K562 (cell line): ENCODE measurements around the gene GNRHR. TPM values are rescaled to one million over a fixed set of nuclear protein-coding genes. Genes with fewer than 3 reads are reported as not detected.

Source experiments
- HNRNPLL ChIP-seq: fragments of 200-400 bp; formaldehyde crosslinking; IDR thresholded peaks from 2 replicates; pipeline ENCODE4 v1.6.1; 2017; ENCODE audit warnings: low read length, low read depth, mild to moderate bottlenecking; ENCODE audit not compliant: poor library complexity, severe bottlenecking
- NCOR1 ChIP-seq: fragments of 450-650 bp; IDR thresholded peaks from 2 replicates; pipeline ENCODE4 v1.6.1; 2016; ENCODE audit warnings: mild to moderate bottlenecking, moderate library complexity
- SMAD3 ChIP-seq: fragments of 450-650 bp; formaldehyde crosslinking; conservative IDR thresholded peaks from 2 replicates; pipeline ENCODE4 v1.4.0; 2020; ENCODE audit warnings: mild to moderate bottlenecking
- SNRNP70 ChIP-seq: fragments of 200-400 bp; formaldehyde crosslinking; optimal IDR thresholded peaks from 2 replicates; pipeline ENCODE3; 2017; ENCODE audit warnings: low read depth, low read length
- STAG1 ChIP-seq: sonication (generic); formaldehyde crosslinking; IDR thresholded peaks from 2 replicates; pipeline ENCODE4 v1.5.0; 2020; ENCODE audit warnings: missing genetic modification reagents, borderline replicate concordance
- TARDBP ChIP-seq: fragments of 450-650 bp; IDR thresholded peaks from 2 replicates; pipeline ENCODE4 v1.6.1; 2016
- ZNF274 ChIP-seq: IDR thresholded peaks from 2 replicates; pipeline ENCODE4 v1.6.1; 2011; ENCODE audit warnings: low read depth, mild to moderate bottlenecking, low read length, moderate library complexity, borderline replicate concordance
- ZNF316 ChIP-seq: fragments of 450-650 bp; IDR thresholded peaks from 2 replicates; pipeline ENCODE4 v1.6.1; 2016
- polyA plus RNA-seq, 8 experiments: library from polyadenylated mRNA; depleted of rRNA in 4 of 8; stranded (reverse) in 5 of 8; unstranded in 3 of 8; fragments of >200 nt; fragmentation: Nextera tagmentation in 2 of 8; fragmentation: Illumina TruSeq in 1 of 8; extraction: Ambion mirVana in 2 of 8; extraction: Trizol in 1 of 8; gene quantifications; 2 replicates each; pipeline versions ENCODE4 v1.2.1 to v1.2.3, GENCODE V29; 2011 to 2014; ENCODE audit warnings: inconsistent platforms in 1 of 8, missing spikeins in 1 of 8
- total RNA-seq, 7 experiments: library from RNA; depleted of rRNA in 6 of 7; stranded (reverse); fragments of >200 nt in 6 of 7; fragmentation: Illumina TruSeq in 2 of 7; extraction: Trizol in 2 of 7; gene quantifications; 2 replicates each; pipeline versions ENCODE4 v1.2.1 to v1.2.3, GENCODE V29; 2011 to 2021; ENCODE audit warnings: low replicate concordance in 1 of 7
- TF ChIP-seq, protein P1 (sequence below): fragments of 200-400 bp; formaldehyde crosslinking; IDR thresholded peaks from 2 replicates; pipeline ENCODE4 v1.6.1; 2017; ENCODE audit warnings: mild to moderate bottlenecking, low read depth, low read length, moderate library complexity
- TF ChIP-seq, protein P2 (sequence below): fragments of 450-650 bp; IDR thresholded peaks from 2 replicates; pipeline ENCODE4 v1.6.1; 2018; ENCODE audit not compliant: partially characterized antibody
- TF ChIP-seq, protein P3 (sequence below): fragments of 450-650 bp; IDR thresholded peaks from 2 replicates; pipeline ENCODE4 v1.6.1; 2016; ENCODE audit warnings: mild to moderate bottlenecking

Gene GNRHR
- total and polyA plus RNA-seq, 9 of the 15 experiments (the other 6 are each of a cell fraction or from before 2014, with no cell fraction given), result 0.06 to 0.13 TPM; not detected in 7

DNA sequence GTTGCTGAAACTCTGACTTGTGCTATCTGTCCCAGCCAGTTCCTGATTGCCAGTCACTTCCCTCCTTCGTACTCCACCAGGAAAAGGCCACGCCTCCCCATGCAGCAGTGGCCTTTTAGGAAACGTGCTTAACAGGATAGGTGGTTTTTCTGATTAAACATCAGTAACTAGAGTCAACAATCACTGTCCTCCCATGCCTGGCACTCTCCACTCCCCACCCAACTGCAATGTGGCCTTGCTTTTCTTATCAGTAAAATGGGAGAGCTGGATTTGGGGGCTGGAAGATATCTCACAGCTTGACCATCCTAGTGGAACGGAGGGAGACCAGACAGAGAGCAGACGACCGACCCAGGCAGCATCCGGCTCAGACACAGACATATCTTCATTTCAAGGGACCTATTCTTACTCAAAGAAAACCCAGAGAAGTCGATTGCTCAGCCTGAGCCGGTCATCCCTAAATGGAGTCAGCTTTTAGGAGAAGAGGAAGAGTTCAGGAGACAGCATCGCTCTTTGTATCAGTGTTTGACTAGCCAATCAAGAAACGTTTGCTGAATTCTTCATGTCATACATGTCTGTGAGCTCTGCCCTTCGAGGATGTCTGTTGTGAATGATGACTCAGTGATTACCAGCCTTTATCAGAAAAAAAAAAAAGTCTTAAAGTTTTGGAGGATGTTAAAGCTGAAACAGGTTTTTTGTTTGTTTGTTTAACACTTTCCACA lies 40.5 kb downstream of the GNRHR start (continued):
- TF ChIP-seq, protein P1, sequence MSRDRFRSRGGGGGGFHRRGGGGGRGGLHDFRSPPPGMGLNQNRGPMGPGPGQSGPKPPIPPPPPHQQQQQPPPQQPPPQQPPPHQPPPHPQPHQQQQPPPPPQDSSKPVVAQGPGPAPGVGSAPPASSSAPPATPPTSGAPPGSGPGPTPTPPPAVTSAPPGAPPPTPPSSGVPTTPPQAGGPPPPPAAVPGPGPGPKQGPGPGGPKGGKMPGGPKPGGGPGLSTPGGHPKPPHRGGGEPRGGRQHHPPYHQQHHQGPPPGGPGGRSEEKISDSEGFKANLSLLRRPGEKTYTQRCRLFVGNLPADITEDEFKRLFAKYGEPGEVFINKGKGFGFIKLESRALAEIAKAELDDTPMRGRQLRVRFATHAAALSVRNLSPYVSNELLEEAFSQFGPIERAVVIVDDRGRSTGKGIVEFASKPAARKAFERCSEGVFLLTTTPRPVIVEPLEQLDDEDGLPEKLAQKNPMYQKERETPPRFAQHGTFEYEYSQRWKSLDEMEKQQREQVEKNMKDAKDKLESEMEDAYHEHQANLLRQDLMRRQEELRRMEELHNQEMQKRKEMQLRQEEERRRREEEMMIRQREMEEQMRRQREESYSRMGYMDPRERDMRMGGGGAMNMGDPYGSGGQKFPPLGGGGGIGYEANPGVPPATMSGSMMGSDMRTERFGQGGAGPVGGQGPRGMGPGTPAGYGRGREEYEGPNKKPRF, result no peak
- TF ChIP-seq STAG1, result no peak
- no peak for TF ChIP-seq SMAD3
- TF ChIP-seq SNRNP70, result no peak
- peak; percentile 98 for TF ChIP-seq ZNF316
- no peak for TF ChIP-seq TARDBP
- TF ChIP-seq NCOR1, result no peak; the same call in 1 of the 2 replicates
- TF ChIP-seq ZNF274, result no peak
- TF ChIP-seq, protein P2, sequence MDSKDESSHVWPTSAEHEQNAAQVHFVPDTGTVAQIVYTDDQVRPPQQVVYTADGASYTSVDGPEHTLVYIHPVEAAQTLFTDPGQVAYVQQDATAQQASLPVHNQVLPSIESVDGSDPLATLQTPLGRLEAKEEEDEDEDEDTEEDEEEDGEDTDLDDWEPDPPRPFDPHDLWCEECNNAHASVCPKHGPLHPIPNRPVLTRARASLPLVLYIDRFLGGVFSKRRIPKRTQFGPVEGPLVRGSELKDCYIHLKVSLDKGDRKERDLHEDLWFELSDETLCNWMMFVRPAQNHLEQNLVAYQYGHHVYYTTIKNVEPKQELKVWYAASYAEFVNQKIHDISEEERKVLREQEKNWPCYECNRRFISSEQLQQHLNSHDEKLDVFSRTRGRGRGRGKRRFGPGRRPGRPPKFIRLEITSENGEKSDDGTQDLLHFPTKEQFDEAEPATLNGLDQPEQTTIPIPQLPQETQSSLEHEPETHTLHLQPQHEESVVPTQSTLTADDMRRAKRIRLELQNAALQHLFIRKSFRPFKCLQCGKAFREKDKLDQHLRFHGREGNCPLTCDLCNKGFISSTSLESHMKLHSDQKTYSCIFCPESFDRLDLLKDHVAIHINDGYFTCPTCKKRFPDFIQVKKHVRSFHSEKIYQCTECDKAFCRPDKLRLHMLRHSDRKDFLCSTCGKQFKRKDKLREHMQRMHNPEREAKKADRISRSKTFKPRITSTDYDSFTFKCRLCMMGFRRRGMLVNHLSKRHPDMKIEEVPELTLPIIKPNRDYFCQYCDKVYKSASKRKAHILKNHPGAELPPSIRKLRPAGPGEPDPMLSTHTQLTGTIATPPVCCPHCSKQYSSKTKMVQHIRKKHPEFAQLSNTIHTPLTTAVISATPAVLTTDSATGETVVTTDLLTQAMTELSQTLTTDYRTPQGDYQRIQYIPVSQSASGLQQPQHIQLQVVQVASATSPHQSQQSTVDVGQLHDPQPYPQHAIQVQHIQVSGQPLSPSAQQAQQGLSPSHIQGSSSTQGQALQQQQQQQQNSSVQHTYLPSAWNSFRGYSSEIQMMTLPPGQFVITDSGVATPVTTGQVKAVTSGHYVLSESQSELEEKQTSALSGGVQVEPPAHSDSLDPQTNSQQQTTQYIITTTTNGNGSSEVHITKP, result no peak
- TF ChIP-seq, protein P3, sequence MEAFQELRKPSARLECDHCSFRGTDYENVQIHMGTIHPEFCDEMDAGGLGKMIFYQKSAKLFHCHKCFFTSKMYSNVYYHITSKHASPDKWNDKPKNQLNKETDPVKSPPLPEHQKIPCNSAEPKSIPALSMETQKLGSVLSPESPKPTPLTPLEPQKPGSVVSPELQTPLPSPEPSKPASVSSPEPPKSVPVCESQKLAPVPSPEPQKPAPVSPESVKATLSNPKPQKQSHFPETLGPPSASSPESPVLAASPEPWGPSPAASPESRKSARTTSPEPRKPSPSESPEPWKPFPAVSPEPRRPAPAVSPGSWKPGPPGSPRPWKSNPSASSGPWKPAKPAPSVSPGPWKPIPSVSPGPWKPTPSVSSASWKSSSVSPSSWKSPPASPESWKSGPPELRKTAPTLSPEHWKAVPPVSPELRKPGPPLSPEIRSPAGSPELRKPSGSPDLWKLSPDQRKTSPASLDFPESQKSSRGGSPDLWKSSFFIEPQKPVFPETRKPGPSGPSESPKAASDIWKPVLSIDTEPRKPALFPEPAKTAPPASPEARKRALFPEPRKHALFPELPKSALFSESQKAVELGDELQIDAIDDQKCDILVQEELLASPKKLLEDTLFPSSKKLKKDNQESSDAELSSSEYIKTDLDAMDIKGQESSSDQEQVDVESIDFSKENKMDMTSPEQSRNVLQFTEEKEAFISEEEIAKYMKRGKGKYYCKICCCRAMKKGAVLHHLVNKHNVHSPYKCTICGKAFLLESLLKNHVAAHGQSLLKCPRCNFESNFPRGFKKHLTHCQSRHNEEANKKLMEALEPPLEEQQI, result no peak
- TF ChIP-seq HNRNPLL, result no peak
